ENCODE measurements around the gene ZNF224.

- no peak for TF ChIP-seq TARDBP (IDR thresholded peaks at IDR 0.05)
- no peak for TF ChIP-seq FOXM1 (IDR thresholded peaks at IDR 0.05; ENCODE audit: borderline replicate concordance)
- no peak for TF ChIP-seq FOXA1 (IDR thresholded peaks at IDR 0.05)
- TF ChIP-seq BHLHE40 (IDR thresholded peaks at IDR 0.05; ENCODE audit: borderline replicate concordance) = no peak
- TF ChIP-seq SP1 (IDR thresholded peaks at IDR 0.05) = no peak
- TF ChIP-seq ZNF384 (IDR thresholded peaks at IDR 0.05) = no peak
- no peak for TF ChIP-seq L3MBTL2 (conservative IDR thresholded peaks at IDR 0.05)
These were observed 57.3 kb downstream of the ZNF224 start for GRCh38 chr19:44151491-44151890.

Data from HEK293T (cell line).